Neural progenitor cell (in vitro differentiated cells): Measurements from ENCODE around the gene OR4K5. TPM values are rescaled to one million over a fixed set of nuclear protein-coding genes. Genes with fewer than 3 reads are reported as not detected.

Source experiments
- DNase-seq: peaks from one replicate; pipeline ENCODE4 v3.0.0-alpha.2; 2016; ENCODE audit warnings: low spot score
- H2AFZ ChIP-seq: fragments of 200-600 bp; sonication (generic); replicated peaks from 2 replicates; pipeline ENCODE4 v1.6.1; 2016; ENCODE audit warnings: antibody characterized with exemption
- H3F3A ChIP-seq: fragments of 200-600 bp; sonication (generic); 2 replicates; pipeline ENCODE4 v1.6.1; 2016; ENCODE audit warnings: antibody characterized with exemption, low read depth
- H3K27ac ChIP-seq: fragments of 200-600 bp; sonication (generic); 2 replicates; pipeline ENCODE4 v1.5.1; 2016; ENCODE audit warnings: mild to moderate bottlenecking
- H3K27me3 ChIP-seq: fragments of 200-600 bp; sonication (generic); 2 replicates; pipeline ENCODE4 v1.6.1; 2016; ENCODE audit warnings: mild to moderate bottlenecking, moderate library complexity
- H3K36me3 ChIP-seq: fragments of 200-600 bp; sonication (generic); 2 replicates; pipeline ENCODE4 v1.5.1; 2016
- H3K4me1 ChIP-seq: fragments of 200-600 bp; sonication (generic); 2 replicates; pipeline ENCODE4 v1.6.1; 2016; ENCODE audit warnings: mixed run types
- H3K4me2 ChIP-seq: fragments of 200-600 bp; sonication (generic); 2 replicates; pipeline ENCODE4 v1.6.1; 2016
- H3K4me3 ChIP-seq: fragments of 200-600 bp; sonication (generic); 2 replicates; pipeline ENCODE4 v1.5.1; 2016
- H3K79me2 ChIP-seq: fragments of 200-600 bp; sonication (generic); 2 replicates; pipeline ENCODE4 v1.6.1; 2016; ENCODE audit warnings: low read depth
- H3K9ac ChIP-seq: fragments of 200-600 bp; sonication (generic); 2 replicates; pipeline ENCODE4 v1.6.1; 2016
- H3K9me3 ChIP-seq: fragments of 200-600 bp; sonication (generic); 2 replicates; pipeline ENCODE4 v1.5.1; 2016; ENCODE audit warnings: low read depth
- H4K20me1 ChIP-seq: fragments of 200-600 bp; sonication (generic); 2 replicates; pipeline ENCODE4 v1.6.1; 2016; ENCODE audit warnings: low read depth
- H3K27ac Mint-ChIP-seq: 3 replicates; pipeline ENCODE4 v1.8.0; 2021; ENCODE audit warnings: mixed read lengths
- H3K27me3 Mint-ChIP-seq: 2 replicates; pipeline ENCODE4 v1.8.0; 2022; ENCODE audit warnings: low read depth, mild to moderate bottlenecking, inconsistent platforms, moderate library complexity, mixed read lengths; ENCODE audit not compliant: insufficient read depth
- H3K36me3 Mint-ChIP-seq: 3 replicates; pipeline ENCODE4 v1.8.0; 2021; ENCODE audit warnings: mixed read lengths
- H3K4me1 Mint-ChIP-seq: 3 replicates; pipeline ENCODE4 v1.8.0; 2021; ENCODE audit warnings: mixed read lengths
- H3K4me3 Mint-ChIP-seq: 3 replicates; pipeline ENCODE4 v1.8.0; 2021; ENCODE audit warnings: mild to moderate bottlenecking, moderate library complexity, mixed read lengths
- H3K9me3 Mint-ChIP-seq: 3 replicates; pipeline ENCODE4 v1.8.0; 2020; ENCODE audit warnings: mixed read lengths
- EZH2 ChIP-seq: fragments of 200-600 bp; sonication (generic); IDR thresholded peaks from 2 replicates; pipeline ENCODE4 v1.6.1; 2017; ENCODE audit warnings: antibody characterized with exemption, mild to moderate bottlenecking, moderate library complexity
- EZH2phosphoT487 ChIP-seq: fragments of 200-600 bp; sonication (generic); IDR thresholded peaks from 2 replicates; pipeline ENCODE4 v1.6.1; 2017; ENCODE audit warnings: antibody characterized with exemption
- total RNA-seq: library from RNA; depleted of rRNA; stranded (reverse); fragments of >200 nt; gene quantifications from 2 replicates; pipeline ENCODE4 v1.2.3, GENCODE V29; 2015; ENCODE audit warnings: low replicate concordance
- TF ChIP-seq, protein P1 (sequence below): fragments of 200-600 bp; sonication (generic); IDR thresholded peaks from 2 replicates; pipeline ENCODE4 v1.5.1; 2017; ENCODE audit warnings: antibody characterized with exemption, mild to moderate bottlenecking

Gene OR4K5
- total RNA-seq, 1 donor from 2014 or later, result not detected

GRCh38 chr14:19902409-19902808 is 18.0 kb upstream of the OR4K5 start:
- no peak overlapping the region for H2AFZ ChIP-seq
- H3K27me3 ChIP-seq, result no peaks in the 10 kb centered on the region
- no peak overlapping the region for H3K27ac ChIP-seq
- DNase-seq, result no peak
- H3K9ac ChIP-seq, result no peak overlapping the region
- H3K27me3 Mint-ChIP-seq, result peaks cover 2% of the 10 kb centered on the region
- H3K9me3 ChIP-seq, result peaks cover 89% of the 10 kb centered on the region
- no peak overlapping the region for H3K4me3 ChIP-seq
- no peak overlapping the region for H3K4me2 ChIP-seq
- no peaks in the 10 kb centered on the region for H3K79me2 ChIP-seq
- H3K9me3 Mint-ChIP-seq, result peaks cover 64% of the 10 kb centered on the region
- H3K27ac Mint-ChIP-seq, result no peak overlapping the region
- H3F3A ChIP-seq, result no peaks in the 10 kb centered on the region
- no peaks in the 10 kb centered on the region for H4K20me1 ChIP-seq
- H3K4me1 ChIP-seq, result no peaks in the 10 kb centered on the region
- no peak for TF ChIP-seq EZH2
- TF ChIP-seq EZH2phosphoT487, result no peak
- TF ChIP-seq, protein P1, sequence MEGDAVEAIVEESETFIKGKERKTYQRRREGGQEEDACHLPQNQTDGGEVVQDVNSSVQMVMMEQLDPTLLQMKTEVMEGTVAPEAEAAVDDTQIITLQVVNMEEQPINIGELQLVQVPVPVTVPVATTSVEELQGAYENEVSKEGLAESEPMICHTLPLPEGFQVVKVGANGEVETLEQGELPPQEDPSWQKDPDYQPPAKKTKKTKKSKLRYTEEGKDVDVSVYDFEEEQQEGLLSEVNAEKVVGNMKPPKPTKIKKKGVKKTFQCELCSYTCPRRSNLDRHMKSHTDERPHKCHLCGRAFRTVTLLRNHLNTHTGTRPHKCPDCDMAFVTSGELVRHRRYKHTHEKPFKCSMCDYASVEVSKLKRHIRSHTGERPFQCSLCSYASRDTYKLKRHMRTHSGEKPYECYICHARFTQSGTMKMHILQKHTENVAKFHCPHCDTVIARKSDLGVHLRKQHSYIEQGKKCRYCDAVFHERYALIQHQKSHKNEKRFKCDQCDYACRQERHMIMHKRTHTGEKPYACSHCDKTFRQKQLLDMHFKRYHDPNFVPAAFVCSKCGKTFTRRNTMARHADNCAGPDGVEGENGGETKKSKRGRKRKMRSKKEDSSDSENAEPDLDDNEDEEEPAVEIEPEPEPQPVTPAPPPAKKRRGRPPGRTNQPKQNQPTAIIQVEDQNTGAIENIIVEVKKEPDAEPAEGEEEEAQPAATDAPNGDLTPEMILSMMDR, result no peak
- no peaks in the 10 kb centered on the region for H3K36me3 Mint-ChIP-seq
- H3K36me3 ChIP-seq, result no peaks in the 10 kb centered on the region
- no peaks in the 10 kb centered on the region for H3K4me1 Mint-ChIP-seq
- no peak overlapping the region for H3K4me3 Mint-ChIP-seq

- Mint-ChIP-seq H3K27me3 (no peaks in the 10 kb centered on the region), H3K36me3 (no peaks in the 10 kb centered on the region), H3K4me1 (no peaks in the 10 kb centered on the region), H3K27ac (no peak overlapping the region), H3K4me3 (no peak overlapping the region), H3K9me3 (peaks cover 72% of the 10 kb centered on the region)
- H3K27ac ChIP-seq, result no peak overlapping the region
- no peaks in the 10 kb centered on the region for H3F3A ChIP-seq
- peaks cover 94% of the 10 kb centered on the region for H3K9me3 ChIP-seq
- H2AFZ ChIP-seq, result no peak overlapping the region
- no peaks in the 10 kb centered on the region for H4K20me1 ChIP-seq
- no peak overlapping the region for H3K4me2 ChIP-seq
- H3K36me3 ChIP-seq, result no peaks in the 10 kb centered on the region
- no peaks in the 10 kb centered on the region for H3K4me1 ChIP-seq
- no peak overlapping the region for H3K4me3 ChIP-seq
- H3K27me3 ChIP-seq, result no peaks in the 10 kb centered on the region
- no peak for DNase-seq
- H3K79me2 ChIP-seq, result no peaks in the 10 kb centered on the region
- no peak for TF ChIP-seq EZH2phosphoT487
- no peak for TF ChIP-seq EZH2
- TF ChIP-seq, protein P1, result no peak
- H3K9ac ChIP-seq, result no peak overlapping the region
These were observed 13.7 kb upstream of the OR4K5 start for GRCh38 chr14:19906665-19907064.

- no peaks in the 10 kb centered on the region for H3F3A ChIP-seq
- Mint-ChIP-seq H3K9me3 (peaks cover 67% of the 10 kb centered on the region), H3K36me3 (no peaks in the 10 kb centered on the region), H3K4me1 (no peaks in the 10 kb centered on the region), H3K4me3 (no peak overlapping the region), H3K27me3 (no peaks in the 10 kb centered on the region), H3K27ac (no peak overlapping the region)
- no peak overlapping the region for H3K27ac ChIP-seq
- no peaks in the 10 kb centered on the region for H3K27me3 ChIP-seq
- H3K4me1 ChIP-seq, result no peaks in the 10 kb centered on the region
- H3K9me3 ChIP-seq, result peaks cover 79% of the 10 kb centered on the region
- TF ChIP-seq EZH2 (no peak), EZH2phosphoT487 (no peak)
- TF ChIP-seq, protein P1, result no peak
- no peak for DNase-seq
- no peak overlapping the region for H3K4me3 ChIP-seq
- H3K36me3 ChIP-seq, result no peaks in the 10 kb centered on the region
- H3K4me2 ChIP-seq, result no peak overlapping the region
- H3K79me2 ChIP-seq, result no peaks in the 10 kb centered on the region
- no peaks in the 10 kb centered on the region for H4K20me1 ChIP-seq
- no peak overlapping the region for H2AFZ ChIP-seq
- no peak overlapping the region for H3K9ac ChIP-seq
These were observed 9.3 kb upstream of the OR4K5 start for GRCh38 chr14:19911114-19911513.

GRCh38 chr14:19917243-19917642 is 3.2 kb upstream of the OR4K5 start:
- no peak overlapping the region for H3K27ac ChIP-seq
- Mint-ChIP-seq H3K27ac (no peak overlapping the region), H3K36me3 (no peaks in the 10 kb centered on the region), H3K27me3 (no peaks in the 10 kb centered on the region), H3K4me1 (no peaks in the 10 kb centered on the region), H3K4me3 (no peak overlapping the region), H3K9me3 (peaks cover 17% of the 10 kb centered on the region)
- H3F3A ChIP-seq, result no peaks in the 10 kb centered on the region
- TF ChIP-seq EZH2 (no peak), EZH2phosphoT487 (no peak)
- TF ChIP-seq, protein P1, result no peak
- no peaks in the 10 kb centered on the region for H4K20me1 ChIP-seq
- no peak for DNase-seq
- no peak overlapping the region for H3K4me2 ChIP-seq
- peaks cover 81% of the 10 kb centered on the region for H3K9me3 ChIP-seq
- H3K9ac ChIP-seq, result no peak overlapping the region
- no peak overlapping the region for H3K4me3 ChIP-seq
- H3K27me3 ChIP-seq, result no peaks in the 10 kb centered on the region
- H3K36me3 ChIP-seq, result no peaks in the 10 kb centered on the region
- H3K4me1 ChIP-seq, result no peaks in the 10 kb centered on the region
- H2AFZ ChIP-seq, result no peak overlapping the region
- no peaks in the 10 kb centered on the region for H3K79me2 ChIP-seq
